Immature natural killer cell (primary cell): Measurements from ENCODE around the gene SSUH2. TPM values are rescaled to one million over a fixed set of nuclear protein-coding genes. Genes with fewer than 3 reads are reported as not detected.

Experiments used
- DNase-seq, 3 donors: peaks; one replicate each; pipeline ENCODE4 v3.0.0; 2022; ENCODE audit warnings: mixed read lengths in 1 of 3
- H3K27ac Mint-ChIP-seq, 6 donors: one replicate each; pipeline ENCODE4 v1.8.0; 2020; ENCODE audit warnings: mixed read lengths in 6 of 6, mild to moderate bottlenecking in 5 of 6, inconsistent platforms in 4 of 6, moderate library complexity in 3 of 6
- H3K27me3 Mint-ChIP-seq, 3 donors: one replicate each; pipeline ENCODE4 v1.8.0; 2020 to 2021; ENCODE audit warnings: low read depth in 3 of 3, mild to moderate bottlenecking in 3 of 3, mixed read lengths in 3 of 3, moderate library complexity in 3 of 3, inconsistent platforms in 1 of 3
- H3K36me3 Mint-ChIP-seq, 3 donors: one replicate each; pipeline ENCODE4 v1.8.0; 2020; ENCODE audit warnings: mixed read lengths in 3 of 3, inconsistent platforms in 2 of 3, mild to moderate bottlenecking in 2 of 3
- H3K4me1 Mint-ChIP-seq, 2 donors: one replicate each; pipeline ENCODE4 v1.8.0; 2020; ENCODE audit warnings: inconsistent platforms in 2 of 2, mild to moderate bottlenecking in 2 of 2, mixed read lengths in 2 of 2, moderate library complexity in 1 of 2
- H3K4me3 Mint-ChIP-seq, 5 donors: one replicate each; pipeline ENCODE4 v1.8.0; 2020; ENCODE audit warnings: mild to moderate bottlenecking in 5 of 5, mixed read lengths in 5 of 5, inconsistent platforms in 3 of 5, moderate library complexity in 3 of 5
- H3K9me3 Mint-ChIP-seq, 6 donors: one replicate each; pipeline ENCODE4 v1.8.0; 2020; ENCODE audit warnings: mild to moderate bottlenecking in 6 of 6, mixed read lengths in 6 of 6, inconsistent platforms in 4 of 6, moderate library complexity in 3 of 6
- polyA plus RNA-seq, 3 donors: library from polyadenylated mRNA; unstranded; fragments of 300-500 nt; fragmentation: Illumina TruSeq; gene quantifications; one replicate each; pipeline ENCODE4 v1.2.3, GENCODE V29; 2021

The SSUH2 gene
- polyA plus RNA-seq, 3 donors from 2014 or later: not detected

DNA sequence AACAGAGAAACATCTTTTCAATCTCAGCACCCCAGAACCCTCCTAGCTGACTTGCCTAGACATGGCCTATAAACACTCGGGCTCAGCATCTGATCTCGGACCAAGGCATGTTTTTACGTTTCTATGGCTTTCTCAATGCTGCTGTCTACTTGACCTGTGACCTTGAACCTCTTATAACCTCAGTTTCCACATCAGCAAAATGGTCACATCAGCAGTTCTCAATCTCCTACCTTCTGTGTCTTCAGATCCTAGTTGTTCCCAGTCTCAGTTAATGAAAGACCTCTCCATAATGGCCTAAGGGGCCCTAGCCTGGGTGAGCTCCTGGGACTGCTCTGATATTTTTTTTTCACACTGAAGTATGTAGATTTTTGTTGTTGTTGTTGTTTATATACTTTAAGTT, 39.6 kb downstream of the SSUH2 start:
- Mint-ChIP-seq H3K9me3 (no peaks in the 10 kb centered on the region), H3K4me3 (no peak overlapping the region), H3K4me1 (no peaks in the 10 kb centered on the region), H3K36me3 (no peaks in the 10 kb centered on the region), H3K27ac (no peak overlapping the region), H3K27me3 (peaks cover 0 to 5% (median 1%) of the 10 kb centered on the region in 3 donors)
- DNase-seq: no peak

DNA sequence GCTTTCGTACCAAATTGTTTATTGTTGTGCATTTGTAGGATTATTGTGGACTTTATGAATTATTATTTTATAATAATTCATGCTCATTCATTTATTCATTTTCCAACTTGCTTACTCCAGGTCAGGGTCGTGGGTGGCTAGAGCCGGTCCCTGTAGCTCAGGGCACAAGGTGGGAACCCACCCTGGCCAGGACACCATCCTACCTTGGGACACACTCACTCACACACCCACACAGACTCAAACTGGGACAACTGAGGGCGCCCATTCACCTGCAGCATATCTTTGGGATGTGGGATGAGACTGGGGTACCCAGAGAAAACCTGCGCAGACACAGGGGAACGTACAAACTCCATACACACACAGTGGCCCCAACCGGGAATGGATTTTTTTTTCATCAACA, 40.6 kb downstream of the SSUH2 start:
- Mint-ChIP-seq H3K4me1 (no peaks in the 10 kb centered on the region), H3K27ac (no peak overlapping the region), H3K4me3 (no peak overlapping the region), H3K27me3 (peaks cover 0 to 5% (median 1%) of the 10 kb centered on the region in 3 donors), H3K36me3 (no peaks in the 10 kb centered on the region), H3K9me3 (no peaks in the 10 kb centered on the region)
- no peak for DNase-seq

DNA sequence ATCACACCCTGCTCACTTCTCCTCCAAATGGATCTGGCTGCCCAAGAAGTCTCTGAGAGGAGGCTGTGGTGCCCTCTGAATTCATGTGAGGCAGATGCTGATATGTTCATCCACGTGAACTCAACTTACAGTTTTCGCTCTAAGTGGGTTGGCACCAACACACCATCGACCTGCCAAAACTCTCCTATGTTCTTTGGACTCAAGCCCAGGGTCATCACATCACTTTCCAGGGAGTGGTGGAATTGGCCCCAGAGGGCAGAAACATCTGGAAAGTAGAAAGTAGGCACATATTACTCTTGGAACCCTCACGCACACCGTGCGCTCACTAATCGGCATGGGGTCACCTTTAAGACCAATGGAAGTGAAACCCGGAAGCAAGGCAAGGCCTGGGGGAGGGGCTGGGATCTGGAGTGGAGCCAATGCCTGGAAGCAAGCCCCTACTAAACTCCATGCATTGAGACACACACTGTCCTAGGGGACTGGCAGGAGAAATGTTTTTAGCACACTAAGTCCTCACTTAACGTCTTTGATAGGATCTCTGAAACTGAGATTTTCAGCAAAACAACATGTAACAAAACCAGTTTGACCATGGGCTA, 41.4 kb downstream of the SSUH2 start:
- no peaks in the 10 kb centered on the region for H3K4me1 Mint-ChIP-seq
- no peak for DNase-seq
- H3K9me3 Mint-ChIP-seq: no peaks in the 10 kb centered on the region
- H3K4me3 Mint-ChIP-seq: no peak overlapping the region
- H3K27me3 Mint-ChIP-seq: peaks cover 0 to 5% (median 1%) of the 10 kb centered on the region in 3 donors
- H3K27ac Mint-ChIP-seq: no peak overlapping the region
- no peaks in the 10 kb centered on the region for H3K36me3 Mint-ChIP-seq

DNA sequence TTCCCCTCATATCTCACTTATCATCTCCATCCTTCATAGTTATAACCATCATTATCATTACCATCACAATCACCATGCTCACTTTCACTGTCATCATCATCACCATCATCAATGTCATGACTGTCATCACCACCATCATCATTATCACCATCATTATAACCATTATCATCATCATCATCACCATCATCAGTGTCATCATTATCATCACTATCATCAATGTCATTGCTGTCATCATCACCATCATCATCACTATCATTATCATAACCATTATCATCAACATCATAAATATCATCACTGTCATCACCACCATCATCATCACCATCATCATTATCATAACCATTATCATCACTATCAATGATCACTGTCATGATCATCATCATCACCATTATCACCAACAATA, 44.1 kb downstream of the SSUH2 start:
- Mint-ChIP-seq H3K27ac (no peak overlapping the region), H3K9me3 (no peaks in the 10 kb centered on the region), H3K4me1 (no peaks in the 10 kb centered on the region), H3K27me3 (peaks cover 0 to 2% (median 1%) of the 10 kb centered on the region in 3 donors), H3K4me3 (no peak overlapping the region), H3K36me3 (no peaks in the 10 kb centered on the region)
- DNase-seq: no peak

DNA sequence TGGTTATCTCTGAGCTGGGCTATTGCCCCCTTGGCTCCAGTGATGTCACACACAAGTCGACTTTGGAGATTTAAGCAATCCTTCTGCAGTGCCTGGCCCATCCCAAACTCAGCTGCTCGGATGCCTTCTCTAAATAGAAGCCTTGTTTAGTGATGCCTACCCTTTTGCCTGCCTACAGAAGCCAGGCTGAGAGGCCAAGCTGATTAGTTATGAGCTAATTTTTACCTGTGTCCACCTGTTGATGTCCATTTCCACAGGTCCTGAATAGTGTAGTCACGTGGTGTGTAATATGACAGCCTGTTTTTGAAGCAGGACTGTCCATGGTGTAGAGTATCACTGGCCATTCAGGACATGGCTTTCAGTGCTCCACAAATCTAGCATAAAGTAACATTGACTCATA, 45.5 kb downstream of the SSUH2 start:
- H3K27me3 Mint-ChIP-seq: peaks cover 0 to 3% (median 2%) of the 10 kb centered on the region in 3 donors
- no peaks in the 10 kb centered on the region for H3K9me3 Mint-ChIP-seq
- no peaks in the 10 kb centered on the region for H3K36me3 Mint-ChIP-seq
- H3K27ac Mint-ChIP-seq: no peak overlapping the region
- DNase-seq: no peak
- H3K4me1 Mint-ChIP-seq: no peaks in the 10 kb centered on the region
- no peak overlapping the region for H3K4me3 Mint-ChIP-seq

DNA sequence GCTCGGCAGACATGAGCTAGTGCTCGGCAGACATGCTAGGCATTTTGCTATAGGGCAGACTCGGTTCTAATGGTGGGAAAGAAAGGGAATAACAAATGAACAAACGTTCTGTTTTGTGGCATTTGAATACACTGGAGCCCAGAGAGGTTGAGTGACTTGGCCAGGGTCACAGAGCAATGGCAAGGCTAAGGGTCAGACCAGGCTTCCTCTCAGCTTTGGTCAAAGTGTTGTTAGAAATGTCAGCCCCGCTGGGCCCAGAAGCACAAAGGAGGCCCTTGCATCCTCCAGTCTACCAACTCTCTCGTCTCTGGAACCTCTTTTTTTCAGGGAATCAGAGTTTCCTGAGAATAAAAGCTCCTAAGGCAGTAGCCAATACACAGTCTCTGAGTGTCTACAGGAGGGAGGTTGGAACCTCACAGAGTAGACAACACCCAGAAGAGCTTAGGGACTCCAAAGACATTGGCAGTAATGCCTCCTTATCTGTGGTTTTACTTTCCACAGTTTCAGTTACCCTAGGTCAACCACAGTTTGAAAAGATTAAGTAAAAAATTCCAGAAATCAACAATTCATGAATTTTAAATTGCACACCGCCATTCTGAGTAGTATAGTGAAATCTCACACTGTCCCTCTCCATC, 47.3 kb downstream of the SSUH2 start:
- Mint-ChIP-seq H3K36me3 (no peaks in the 10 kb centered on the region), H3K4me3 (no peak overlapping the region), H3K27ac (no peak overlapping the region), H3K4me1 (no peaks in the 10 kb centered on the region), H3K9me3 (no peaks in the 10 kb centered on the region), H3K27me3 (peaks cover 0 to 2% (median 1%) of the 10 kb centered on the region in 3 donors)
- DNase-seq: no peak

DNA sequence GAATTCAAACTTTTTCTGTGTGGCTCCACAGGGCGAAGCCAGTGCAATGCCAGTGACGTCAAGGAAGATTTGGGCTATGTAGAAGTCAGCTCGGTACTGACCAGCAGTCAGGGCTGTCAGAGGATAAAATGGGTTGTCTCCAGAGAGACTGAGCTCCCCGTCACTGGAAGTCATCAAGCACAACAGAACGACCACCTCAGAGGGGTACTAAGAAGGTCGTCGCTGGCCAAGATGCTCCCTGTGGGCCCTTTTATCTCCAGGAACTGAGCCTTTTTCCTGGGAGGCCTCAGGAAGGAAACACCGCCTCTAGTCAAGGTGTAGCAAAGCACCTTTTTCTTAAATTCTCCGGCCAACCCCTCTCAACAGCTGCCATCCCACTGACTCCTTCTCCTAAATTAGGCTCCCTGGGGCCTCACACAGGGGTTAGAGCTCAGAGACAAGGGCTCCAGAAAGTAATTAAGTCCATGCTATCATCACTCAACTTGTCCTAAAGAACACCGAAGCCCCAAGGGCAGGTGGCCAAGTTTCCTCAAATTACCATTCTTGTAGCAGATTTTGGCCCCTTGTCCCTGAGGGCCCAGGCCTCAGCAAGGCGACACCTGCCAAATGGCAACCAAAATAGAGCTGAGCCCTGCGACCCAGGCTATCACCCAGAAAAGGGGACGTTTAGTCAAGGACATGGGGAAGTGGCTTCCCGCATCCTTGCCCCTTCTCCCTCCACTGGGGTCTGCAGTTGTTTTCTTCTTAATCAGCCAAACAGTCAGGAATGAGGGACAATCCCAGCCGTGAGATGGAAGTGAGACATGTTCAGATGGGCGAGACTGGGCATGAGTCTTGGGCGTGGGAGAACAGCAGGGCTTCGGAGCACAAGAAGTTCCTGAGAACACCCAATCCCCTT, 48.0 kb downstream of the SSUH2 start:
- Mint-ChIP-seq H3K36me3 (no peaks in the 10 kb centered on the region), H3K9me3 (no peaks in the 10 kb centered on the region), H3K4me3 (no peak overlapping the region), H3K4me1 (no peaks in the 10 kb centered on the region), H3K27me3 (peaks cover 0 to 1% (median 0%) of the 10 kb centered on the region in 3 donors), H3K27ac (no peak overlapping the region)
- no peak for DNase-seq

DNA sequence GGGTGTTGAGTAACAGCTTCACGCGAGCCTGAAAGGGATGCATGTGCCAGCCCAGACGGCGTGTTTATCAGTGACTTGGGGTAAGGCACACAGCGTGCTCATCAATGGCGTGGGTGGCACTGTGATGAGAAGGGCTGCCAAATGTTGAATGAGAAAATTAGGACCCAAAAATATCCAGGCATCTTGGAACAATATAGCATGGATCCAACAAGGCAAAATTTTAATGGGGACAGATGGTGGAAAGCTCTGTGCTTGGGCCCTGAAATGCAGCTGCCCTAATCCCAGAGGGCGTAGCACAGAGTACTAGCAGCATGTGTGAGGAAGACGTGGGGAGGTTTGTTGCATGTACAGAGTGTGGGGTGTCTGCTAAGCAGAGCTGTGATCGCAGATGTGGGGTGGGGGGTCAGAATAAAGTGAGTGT, 48.9 kb downstream of the SSUH2 start:
- Mint-ChIP-seq H3K4me1 (no peaks in the 10 kb centered on the region), H3K36me3 (no peaks in the 10 kb centered on the region), H3K9me3 (no peaks in the 10 kb centered on the region), H3K27me3 (peaks cover 0 to 1% (median 0%) of the 10 kb centered on the region in 3 donors), H3K4me3 (no peak overlapping the region), H3K27ac (no peak overlapping the region)
- no peak for DNase-seq

DNA sequence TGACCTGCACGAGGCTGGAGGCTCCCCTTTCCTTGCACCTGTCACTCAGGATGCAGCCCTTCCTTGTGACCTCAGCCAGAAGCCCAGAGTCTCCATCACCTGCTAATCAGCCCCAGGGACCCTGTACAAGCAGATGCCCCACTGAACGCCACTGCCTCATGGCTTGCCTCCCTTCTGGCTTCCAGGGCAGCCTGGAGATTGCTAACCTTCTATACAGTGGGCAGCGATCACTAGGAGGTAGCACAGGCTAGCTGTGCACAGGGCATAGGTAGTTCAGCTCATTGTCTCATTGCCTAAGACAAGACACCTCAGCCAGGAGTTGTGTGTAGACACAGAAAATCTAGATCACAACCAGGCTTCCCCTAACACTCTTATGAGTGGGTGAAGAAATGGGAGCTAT, 49.3 kb downstream of the SSUH2 start:
- Mint-ChIP-seq H3K27me3 (peaks cover 0 to 3% (median 0%) of the 10 kb centered on the region in 3 donors), H3K4me3 (no peak overlapping the region), H3K9me3 (no peaks in the 10 kb centered on the region), H3K4me1 (no peaks in the 10 kb centered on the region), H3K27ac (no peak overlapping the region), H3K36me3 (no peaks in the 10 kb centered on the region)
- no peak for DNase-seq

DNA sequence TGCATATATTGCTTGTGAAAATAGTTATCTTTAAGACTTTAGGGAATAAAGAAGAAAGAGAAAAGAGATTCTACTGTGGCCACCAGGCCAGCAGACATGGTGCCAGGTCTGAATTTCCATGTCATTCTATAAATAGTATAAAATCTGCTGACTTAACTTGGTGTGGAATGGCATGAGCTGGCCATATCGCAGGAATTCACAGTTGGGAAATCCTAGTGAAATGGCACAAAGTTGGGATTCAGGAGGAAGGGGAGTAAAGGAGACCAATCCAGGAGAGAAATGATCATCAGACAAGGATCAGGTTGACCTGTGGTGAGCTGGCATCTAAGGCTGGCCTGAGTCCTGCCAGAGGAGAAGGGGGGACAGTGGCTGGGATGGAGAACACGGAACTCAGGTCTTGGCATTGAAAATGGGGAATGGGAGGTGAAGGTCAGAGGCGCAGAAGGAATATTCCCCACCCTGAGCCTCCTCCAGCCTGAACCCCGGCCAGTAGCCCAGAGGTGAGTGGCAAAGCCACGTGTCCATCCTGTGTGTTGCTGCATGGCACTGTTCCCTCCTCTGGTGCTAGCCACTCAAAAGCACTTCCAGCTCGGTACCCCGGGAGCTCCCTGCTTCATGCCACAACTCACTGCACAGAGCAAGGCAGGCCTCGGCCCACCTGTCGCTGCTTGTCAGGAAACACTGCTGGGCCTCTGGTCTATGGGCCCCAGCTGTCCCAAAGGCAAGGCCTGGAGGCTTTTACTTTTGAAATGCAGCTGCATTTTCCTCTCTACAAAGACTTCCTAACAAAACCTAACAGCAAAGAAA, 51.4 kb downstream of the SSUH2 start:
- DNase-seq: no peak
- Mint-ChIP-seq H3K4me1 (no peaks in the 10 kb centered on the region), H3K9me3 (no peaks in the 10 kb centered on the region), H3K27me3 (peaks cover 0 to 3% (median 0%) of the 10 kb centered on the region in 3 donors), H3K27ac (no peak overlapping the region), H3K4me3 (no peak overlapping the region), H3K36me3 (no peaks in the 10 kb centered on the region)

DNA sequence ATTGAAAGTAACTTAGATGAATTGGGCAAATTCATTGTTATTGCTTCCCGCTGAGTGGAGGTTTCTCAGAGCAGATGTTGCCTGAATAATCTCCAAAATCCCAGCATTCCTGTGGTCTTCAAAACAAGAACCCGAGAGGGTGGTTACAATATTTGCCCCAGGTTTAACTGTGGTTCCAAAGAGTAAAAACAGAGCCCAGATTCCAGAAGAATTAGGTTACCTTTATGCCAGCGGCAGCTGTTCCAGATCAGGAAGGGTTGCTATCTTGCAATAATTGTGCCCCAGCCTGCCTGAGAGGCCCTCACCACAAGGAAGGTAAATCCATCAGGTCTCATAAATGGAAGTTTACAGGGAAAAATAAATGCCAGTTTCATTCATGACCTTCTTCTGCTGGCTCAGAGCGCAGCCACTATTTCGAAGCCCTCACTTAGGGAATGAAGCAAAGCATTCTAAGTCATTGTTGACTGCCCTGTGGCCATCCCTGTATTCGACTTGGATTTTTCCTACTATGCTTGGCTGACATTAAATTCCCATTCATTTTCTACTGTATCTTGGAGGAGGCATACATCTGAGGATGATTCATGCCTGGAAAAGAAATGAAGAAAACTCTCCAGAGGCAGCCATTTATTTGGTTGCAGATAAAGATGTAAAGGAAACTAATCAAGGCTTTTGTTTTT, 54.6 kb downstream of the SSUH2 start:
- H3K4me3 Mint-ChIP-seq: no peak overlapping the region
- no peak for DNase-seq
- H3K27ac Mint-ChIP-seq: no peak overlapping the region
- peaks cover 0 to 3% (median 2%) of the 10 kb centered on the region in 3 donors for H3K27me3 Mint-ChIP-seq
- no peaks in the 10 kb centered on the region for H3K9me3 Mint-ChIP-seq
- H3K4me1 Mint-ChIP-seq: no peaks in the 10 kb centered on the region
- H3K36me3 Mint-ChIP-seq: no peaks in the 10 kb centered on the region

DNA sequence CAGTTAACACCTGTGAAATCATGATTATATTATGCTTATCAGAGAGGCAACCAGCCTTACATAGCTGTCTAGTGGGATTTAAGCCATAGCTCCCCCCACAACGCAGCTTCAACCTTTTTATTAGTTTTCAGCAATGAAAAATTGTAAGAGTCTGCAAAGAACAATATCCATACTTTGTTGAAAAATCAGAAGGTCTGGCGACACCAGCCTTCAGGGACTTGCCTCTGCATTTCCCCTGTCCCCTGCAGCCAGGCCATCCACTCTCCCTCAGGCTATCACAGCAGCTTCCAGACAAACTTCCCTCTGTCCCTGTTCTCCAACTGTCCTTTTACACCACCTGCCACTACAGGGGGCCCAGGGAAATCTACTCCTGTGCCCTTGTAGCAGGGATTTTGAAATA, 59.9 kb downstream of the SSUH2 start:
- peaks cover 0 to 6% (median 2%) of the 10 kb centered on the region in 3 donors for H3K27me3 Mint-ChIP-seq
- peaks cover 0 to 2% (median 0%) of the 10 kb centered on the region in 6 donors for H3K9me3 Mint-ChIP-seq
- DNase-seq: no peak
- H3K4me3 Mint-ChIP-seq: no peak overlapping the region
- no peaks in the 10 kb centered on the region for H3K36me3 Mint-ChIP-seq
- no peak overlapping the region for H3K27ac Mint-ChIP-seq
- H3K4me1 Mint-ChIP-seq: no peaks in the 10 kb centered on the region

DNA sequence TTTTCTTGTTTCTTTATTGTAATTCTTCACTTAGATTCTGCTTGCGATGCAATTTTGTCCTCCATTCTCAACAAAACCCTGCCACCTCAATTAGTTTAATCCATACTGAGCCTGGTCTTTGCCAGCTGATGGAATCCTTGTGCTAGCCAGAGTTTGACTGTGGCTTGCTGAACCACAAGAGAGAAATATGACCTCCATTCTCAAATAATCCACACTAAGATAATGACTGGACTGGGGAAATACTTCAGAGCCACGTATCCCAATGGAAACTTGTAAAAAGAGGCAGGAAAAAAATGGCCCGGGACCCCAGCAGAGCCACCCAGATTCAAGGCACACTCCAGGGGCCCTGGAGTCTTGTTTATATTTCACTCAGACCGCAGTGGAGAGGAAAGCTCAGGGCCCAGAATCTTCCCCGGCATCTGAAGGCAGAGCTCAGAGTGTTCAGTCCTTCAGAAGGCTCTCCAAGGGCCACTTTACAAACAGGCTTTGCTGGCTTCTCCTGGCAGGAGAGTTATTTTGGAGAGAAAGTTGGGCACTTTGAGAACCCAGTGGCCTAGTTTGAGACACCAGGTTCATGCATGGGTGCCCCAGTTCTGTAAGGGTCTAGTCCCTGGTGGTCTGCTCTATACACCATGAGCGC, 62.7 kb downstream of the SSUH2 start:
- no peak overlapping the region for H3K4me3 Mint-ChIP-seq
- H3K27me3 Mint-ChIP-seq: peaks cover 0 to 4% (median 2%) of the 10 kb centered on the region in 3 donors
- DNase-seq: no peak
- H3K9me3 Mint-ChIP-seq: peaks cover 0 to 2% (median 0%) of the 10 kb centered on the region in 6 donors
- no peaks in the 10 kb centered on the region for H3K4me1 Mint-ChIP-seq
- H3K36me3 Mint-ChIP-seq: no peaks in the 10 kb centered on the region
- no peak overlapping the region for H3K27ac Mint-ChIP-seq
